DOHH2 (cell line): ENCODE results near the gene CEP70.

Experiments used
- EZH2phosphoT487 ChIP-seq: fragments of 200-600 bp; sonication (generic); IDR thresholded peaks from 2 replicates; pipeline ENCODE4 v1.6.1; 2017; ENCODE audit warnings: borderline replicate concordance, mild to moderate bottlenecking, antibody characterized with exemption, low read length, moderate library complexity, mixed read lengths
- TF ChIP-seq, protein P1 (sequence below): fragments of 200-600 bp; sonication (generic); IDR thresholded peaks from one replicate; pipeline ENCODE4 v1.5.1; 2014; ENCODE audit warnings: antibody characterized with exemption, mild to moderate bottlenecking, low read depth, low read length; ENCODE audit not compliant: poor library complexity, severe bottlenecking

- TF ChIP-seq, protein P1, sequence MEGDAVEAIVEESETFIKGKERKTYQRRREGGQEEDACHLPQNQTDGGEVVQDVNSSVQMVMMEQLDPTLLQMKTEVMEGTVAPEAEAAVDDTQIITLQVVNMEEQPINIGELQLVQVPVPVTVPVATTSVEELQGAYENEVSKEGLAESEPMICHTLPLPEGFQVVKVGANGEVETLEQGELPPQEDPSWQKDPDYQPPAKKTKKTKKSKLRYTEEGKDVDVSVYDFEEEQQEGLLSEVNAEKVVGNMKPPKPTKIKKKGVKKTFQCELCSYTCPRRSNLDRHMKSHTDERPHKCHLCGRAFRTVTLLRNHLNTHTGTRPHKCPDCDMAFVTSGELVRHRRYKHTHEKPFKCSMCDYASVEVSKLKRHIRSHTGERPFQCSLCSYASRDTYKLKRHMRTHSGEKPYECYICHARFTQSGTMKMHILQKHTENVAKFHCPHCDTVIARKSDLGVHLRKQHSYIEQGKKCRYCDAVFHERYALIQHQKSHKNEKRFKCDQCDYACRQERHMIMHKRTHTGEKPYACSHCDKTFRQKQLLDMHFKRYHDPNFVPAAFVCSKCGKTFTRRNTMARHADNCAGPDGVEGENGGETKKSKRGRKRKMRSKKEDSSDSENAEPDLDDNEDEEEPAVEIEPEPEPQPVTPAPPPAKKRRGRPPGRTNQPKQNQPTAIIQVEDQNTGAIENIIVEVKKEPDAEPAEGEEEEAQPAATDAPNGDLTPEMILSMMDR = no peak
- no peak for TF ChIP-seq EZH2phosphoT487
These were observed 35.5 kb upstream of the CEP70 start for GRCh38 chr3:138629526-138629925.
